ENCODE data around the gene C19orf47. TPM values are rescaled to one million over a fixed set of nuclear protein-coding genes. Genes with fewer than 3 reads are reported as not detected.
A peak's percentile ranks its signal among the peaks of the same experiment; 100 is the strongest.

Gene C19orf47
- total and polyA plus RNA-seq, 10 donors: 8.2 to 21.9 (median 13.0) TPM

DNA sequence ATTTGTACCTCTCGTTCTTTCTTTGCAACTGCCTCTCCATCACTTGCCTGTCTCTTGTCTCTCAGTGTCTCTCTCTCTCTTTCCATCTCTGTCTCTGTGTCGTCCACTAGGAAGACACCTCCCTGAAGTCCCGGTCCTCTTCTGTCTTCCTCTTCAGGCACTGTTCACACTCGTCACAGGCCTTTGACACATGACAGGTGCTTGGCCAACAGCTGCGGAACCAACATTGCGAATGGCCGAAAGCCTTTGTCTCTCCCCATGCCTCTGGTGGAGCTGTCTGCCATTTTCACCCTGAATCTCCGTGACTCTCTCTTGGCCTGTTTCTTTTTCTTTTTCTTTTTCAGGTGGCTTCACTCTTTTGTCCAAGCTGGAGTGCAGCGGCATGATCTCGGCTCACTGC is 39.0 kb upstream of the C19orf47 start:
- Histone ChIP-seq H3K4me1 (no peaks in the 10 kb centered on the region), H3K4me3 (no peak overlapping the region), H3K27me3 (replicated peaks in 1 of 7) (no peaks in the 10 kb centered on the region), H3K9me3 (no peaks in the 10 kb centered on the region), H3K27ac (no peak overlapping the region), H3K36me3 (no peaks in the 10 kb centered on the region)
- WGBS, 5 donors: 89 to 95% (median 93%) methylated on average over 10 of the region's 10 CpGs
- TF ChIP-seq POLR2A (IDR thresholded peaks at IDR 0.05) (no peak), POLR2AphosphoS5 (IDR thresholded peaks at IDR 0.05) (no peak)
- TF ChIP-seq, protein P1, sequence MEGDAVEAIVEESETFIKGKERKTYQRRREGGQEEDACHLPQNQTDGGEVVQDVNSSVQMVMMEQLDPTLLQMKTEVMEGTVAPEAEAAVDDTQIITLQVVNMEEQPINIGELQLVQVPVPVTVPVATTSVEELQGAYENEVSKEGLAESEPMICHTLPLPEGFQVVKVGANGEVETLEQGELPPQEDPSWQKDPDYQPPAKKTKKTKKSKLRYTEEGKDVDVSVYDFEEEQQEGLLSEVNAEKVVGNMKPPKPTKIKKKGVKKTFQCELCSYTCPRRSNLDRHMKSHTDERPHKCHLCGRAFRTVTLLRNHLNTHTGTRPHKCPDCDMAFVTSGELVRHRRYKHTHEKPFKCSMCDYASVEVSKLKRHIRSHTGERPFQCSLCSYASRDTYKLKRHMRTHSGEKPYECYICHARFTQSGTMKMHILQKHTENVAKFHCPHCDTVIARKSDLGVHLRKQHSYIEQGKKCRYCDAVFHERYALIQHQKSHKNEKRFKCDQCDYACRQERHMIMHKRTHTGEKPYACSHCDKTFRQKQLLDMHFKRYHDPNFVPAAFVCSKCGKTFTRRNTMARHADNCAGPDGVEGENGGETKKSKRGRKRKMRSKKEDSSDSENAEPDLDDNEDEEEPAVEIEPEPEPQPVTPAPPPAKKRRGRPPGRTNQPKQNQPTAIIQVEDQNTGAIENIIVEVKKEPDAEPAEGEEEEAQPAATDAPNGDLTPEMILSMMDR (IDR thresholded peaks at IDR 0.05 in 8 of 11, conservative IDR thresholded peaks at IDR 0.05 in 3 of 11): no peak
- intact Hi-C loops (cut with DNase I; ENCODE audit: low total_unique reads): no loop called here
- DNase-seq: no peak

DNA sequence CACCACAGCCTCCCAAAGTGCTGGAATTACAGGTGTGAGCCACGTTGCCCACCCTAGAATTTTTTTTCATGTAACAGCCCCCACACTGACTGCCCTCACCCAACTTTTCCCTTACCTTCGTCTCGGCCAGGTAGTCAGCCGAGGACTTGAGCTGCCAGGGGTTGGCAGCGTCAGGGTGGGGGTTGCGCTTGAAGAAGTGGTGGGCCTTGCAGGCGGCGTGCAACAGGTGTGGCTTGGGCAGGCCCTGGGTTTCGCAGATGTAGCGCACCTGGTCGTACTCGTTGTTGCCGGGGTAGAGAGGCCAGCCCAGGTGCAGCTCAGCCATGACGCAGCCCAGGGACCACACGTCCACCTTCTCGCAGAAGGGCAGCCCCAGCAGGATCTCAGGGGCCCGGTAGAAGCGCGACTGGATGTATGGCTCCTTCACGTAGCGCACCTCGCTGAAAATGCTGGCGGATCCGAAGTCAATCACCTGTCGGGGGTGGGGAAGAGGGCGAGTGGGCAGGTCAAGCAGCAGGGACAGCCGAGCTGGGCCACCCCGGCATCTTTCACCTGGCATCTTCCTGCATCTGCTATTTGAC is 35.6 kb upstream of the C19orf47 start:
- Histone ChIP-seq H3K27ac (no peak overlapping the region), H3K4me1 (no peaks in the 10 kb centered on the region), H3K4me3 (no peak overlapping the region), H3K9me3 (no peaks in the 10 kb centered on the region), H3K36me3 (peaks cover 0 to 23% (median 5%) of the 10 kb centered on the region in 6 donors), H3K27me3 (replicated peaks in 1 of 7) (no peaks in the 10 kb centered on the region)
- no peak for DNase-seq
- WGBS, 5 donors: 87 to 93% (median 88%) methylated on average over 27 to 28 of the region's 28 CpGs
- intact Hi-C loops (cut with DNase I; ENCODE audit: low total_unique reads): no loop called here
- peak in 1 of 3 donors; percentile 25 for TF ChIP-seq POLR2AphosphoS5 (IDR thresholded peaks at IDR 0.05)
- TF ChIP-seq POLR2A (IDR thresholded peaks at IDR 0.05): no peak
- TF ChIP-seq, protein P1 (IDR thresholded peaks at IDR 0.05 in 8 of 11, conservative IDR thresholded peaks at IDR 0.05 in 3 of 11): no peak

DNA sequence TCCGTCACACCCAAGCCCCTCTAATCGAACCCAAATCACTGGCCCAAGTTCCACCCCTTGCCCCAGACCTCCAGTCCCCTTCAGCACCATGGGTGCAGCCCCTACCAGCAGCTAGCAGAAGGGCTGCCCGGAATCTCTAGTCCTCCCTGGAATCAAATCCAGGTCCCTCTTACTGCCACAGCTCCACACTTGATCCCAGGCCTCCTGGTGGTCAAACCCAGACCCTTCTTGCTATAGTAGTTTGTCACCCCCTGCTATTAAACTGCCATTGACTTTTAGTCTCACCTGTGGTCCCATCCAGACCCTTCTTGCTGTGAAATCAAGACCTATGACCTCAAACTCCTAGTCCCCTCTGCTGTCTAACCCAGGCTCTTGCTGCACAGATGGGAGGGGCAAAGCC is 33.1 kb upstream of the C19orf47 start:
- Histone ChIP-seq H3K27me3 (replicated peaks in 1 of 7) (no peaks in the 10 kb centered on the region), H3K4me1 (no peaks in the 10 kb centered on the region), H3K9me3 (no peaks in the 10 kb centered on the region), H3K36me3 (peaks cover 0 to 46% (median 18%) of the 10 kb centered on the region in 6 donors), H3K27ac (no peak overlapping the region), H3K4me3 (no peak overlapping the region)
- no peak for DNase-seq
- WGBS, 5 donors: 76 to 93% (median 79%) methylated on average over 3 of the region's 3 CpGs
- intact Hi-C loops (cut with DNase I; ENCODE audit: low total_unique reads): no loop called here
- TF ChIP-seq POLR2A (IDR thresholded peaks at IDR 0.05): no peak
- TF ChIP-seq, protein P1 (IDR thresholded peaks at IDR 0.05 in 8 of 11, conservative IDR thresholded peaks at IDR 0.05 in 3 of 11): no peak
- no peak for TF ChIP-seq POLR2AphosphoS5 (IDR thresholded peaks at IDR 0.05)

DNA sequence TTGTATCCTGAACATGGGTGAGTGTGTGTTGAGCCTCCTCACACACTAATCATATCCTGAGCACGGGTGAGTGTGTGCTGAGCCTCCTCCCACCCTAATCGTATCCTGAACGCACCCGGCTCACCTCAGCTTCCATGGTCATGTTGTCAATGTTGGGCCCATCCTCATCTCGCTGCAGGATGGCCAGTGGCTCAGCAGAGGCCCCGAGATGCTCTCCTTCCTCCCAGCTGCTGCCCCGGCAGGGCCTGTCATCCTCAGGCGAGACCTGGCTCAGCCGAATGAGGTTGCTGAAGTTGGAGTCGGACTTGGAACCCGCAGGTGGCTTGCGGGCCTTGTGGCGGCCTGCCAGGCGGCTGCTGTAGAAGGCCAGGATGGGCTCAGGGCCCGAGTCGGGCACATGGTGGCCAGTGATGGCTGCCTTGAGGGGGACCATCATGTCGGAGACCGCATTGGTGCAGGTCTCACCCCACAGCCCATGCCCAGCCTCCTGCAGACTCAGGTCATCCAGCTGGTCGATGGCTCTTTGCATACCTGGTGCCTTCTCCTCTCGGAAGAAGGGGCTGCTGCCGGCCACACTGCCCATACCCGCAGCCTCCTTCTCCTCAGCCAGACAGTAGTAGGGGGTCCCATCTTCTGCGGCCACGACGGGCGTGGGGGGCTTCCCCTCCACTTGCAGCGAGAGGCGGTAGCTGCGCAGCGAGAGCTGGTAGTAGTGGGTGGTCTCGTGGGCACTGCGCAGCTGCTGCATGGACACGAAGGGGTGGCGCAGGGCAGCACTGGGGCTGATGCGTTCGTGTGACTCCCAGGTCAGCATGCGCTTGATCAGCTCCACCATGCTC is 32.2 kb upstream of the C19orf47 start:
- peaks cover 0 to 55% (median 18%) of the 10 kb centered on the region in 6 donors for H3K36me3 ChIP-seq
- no peaks in the 10 kb centered on the region for H3K27me3 ChIP-seq (replicated peaks in 1 of 7)
- no peak for DNase-seq
- no peaks in the 10 kb centered on the region for H3K4me1 ChIP-seq
- intact Hi-C loops (cut with DNase I; ENCODE audit: low total_unique reads): no loop called here
- H3K9me3 ChIP-seq: no peaks in the 10 kb centered on the region
- TF ChIP-seq POLR2AphosphoS5 (IDR thresholded peaks at IDR 0.05): peak in 1 of 3 donors; percentile 52
- TF ChIP-seq POLR2A (IDR thresholded peaks at IDR 0.05): no peak
- H3K27ac ChIP-seq: no peak overlapping the region
- WGBS, 5 donors: 89 to 93% (median 91%) methylated on average over 13 to 37 of the region's 37 CpGs
- H3K4me3 ChIP-seq: no peak overlapping the region
